Inflammatory macrophage (primary cell): Measurements from ENCODE around the gene DUSP22.

Experiments used
- DNase-seq, 2 donors: peaks; one replicate each; pipeline ENCODE4 v3.0.0-alpha.2; 2020 to 2022

The DUSP22 gene

DNA sequence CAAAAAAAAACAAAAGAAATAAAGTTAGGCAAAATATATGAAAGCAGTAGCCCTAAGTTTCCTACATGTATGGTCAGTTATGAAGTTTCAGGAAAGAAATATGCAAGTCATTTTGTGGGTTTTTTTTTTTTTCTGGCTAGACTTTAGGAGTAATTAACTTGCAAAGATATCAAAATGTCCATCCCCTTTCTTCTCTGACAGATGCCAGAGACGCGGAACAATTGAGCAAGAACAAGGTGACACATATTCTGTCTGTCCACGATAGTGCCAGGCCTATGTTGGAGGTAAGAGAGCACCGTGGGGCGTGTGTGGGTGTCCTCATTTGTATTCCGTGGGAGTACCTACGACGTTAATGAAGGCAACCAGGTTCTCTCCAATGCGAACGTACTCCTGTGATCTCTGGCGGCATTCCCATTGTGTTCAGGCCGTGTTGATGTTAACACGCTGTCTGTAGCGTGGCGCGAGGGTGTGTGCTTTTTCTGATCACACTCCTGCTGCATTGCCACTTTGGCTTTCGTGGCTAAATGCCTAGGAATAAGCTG, 19.5 kb downstream of the DUSP22 start:
- peak in 1 of 2 donors; percentile 30 for DNase-seq

DNA sequence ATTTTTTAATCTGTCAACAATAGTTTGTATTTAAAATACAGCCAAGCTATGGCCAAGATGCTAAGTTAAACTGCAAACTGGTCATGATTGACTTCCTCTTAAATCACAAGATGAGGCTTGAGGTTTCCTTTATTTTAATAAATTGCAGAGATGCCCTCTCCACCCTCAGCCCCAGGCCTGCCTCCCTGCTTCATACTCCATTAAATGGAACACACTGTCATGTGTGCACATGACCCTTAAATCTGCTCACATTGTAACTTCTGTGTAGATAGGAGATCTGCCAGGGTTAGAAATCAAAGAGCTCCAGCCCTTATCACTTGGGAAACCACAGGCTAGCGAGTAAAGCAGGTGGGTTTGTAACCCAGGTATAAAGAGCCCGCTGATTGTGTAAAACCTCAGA, 20.8 kb downstream of the DUSP22 start:
- DNase-seq: peak; percentile 90 to 94

DNA sequence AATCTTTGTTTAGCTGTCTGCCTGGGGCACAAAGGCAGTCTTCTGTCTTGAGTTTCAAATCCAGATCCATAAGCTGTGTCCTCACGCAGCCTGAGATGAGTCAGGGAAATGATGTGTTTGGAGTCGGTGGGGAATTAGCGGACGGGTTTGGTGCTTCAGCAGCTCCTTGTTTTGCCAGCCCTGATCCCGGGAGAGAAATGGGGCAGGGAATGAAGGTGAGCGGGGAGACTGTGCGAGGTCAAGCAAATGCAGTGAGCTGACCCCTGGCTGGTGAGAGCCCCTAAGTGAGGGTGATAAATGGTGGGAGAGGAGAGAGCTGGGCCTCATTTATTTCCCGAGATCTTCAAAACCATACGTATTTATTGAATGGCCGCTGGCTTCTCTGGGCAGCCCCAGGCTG, 21.6 kb downstream of the DUSP22 start:
- no peak for DNase-seq

DNA sequence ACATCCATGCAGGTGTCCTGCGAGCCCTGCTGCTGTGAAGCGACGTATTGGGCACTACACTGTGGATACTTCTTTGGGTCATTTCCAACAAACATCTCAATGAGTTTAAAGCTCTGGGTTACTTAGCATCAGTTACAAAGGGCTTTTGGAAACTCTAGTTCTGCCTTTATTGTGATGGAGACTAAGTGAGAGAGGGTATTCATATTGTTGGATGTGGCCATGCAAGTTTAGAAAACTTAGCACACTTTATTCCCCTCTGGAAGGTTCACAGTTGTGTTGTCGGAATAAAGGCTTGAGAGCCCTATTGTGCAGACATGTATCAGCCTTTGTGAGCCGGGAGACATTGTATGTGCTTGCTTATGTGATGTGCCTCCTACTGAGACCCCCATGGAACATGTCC, 22.1 kb downstream of the DUSP22 start:
- DNase-seq: no peak

DNA sequence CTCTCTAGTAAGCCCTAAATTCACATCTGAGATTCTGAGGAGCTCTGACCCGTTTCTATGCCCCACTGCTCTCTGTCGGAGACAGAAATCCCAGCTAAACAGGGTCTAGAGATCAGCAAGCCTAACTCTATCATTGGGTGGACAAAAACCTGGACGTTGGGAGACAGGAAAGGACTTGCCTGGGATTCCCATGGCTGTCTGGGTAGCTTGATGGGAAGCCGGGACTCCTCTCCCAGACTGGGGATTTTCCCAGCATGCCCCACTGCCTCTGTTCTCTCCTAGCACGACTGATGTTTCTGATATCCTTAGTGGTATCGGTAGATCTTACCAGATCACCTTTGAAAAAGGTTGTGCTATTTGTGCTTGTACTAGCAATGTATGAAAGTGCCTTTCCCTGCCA, 22.9 kb downstream of the DUSP22 start:
- no peak for DNase-seq

DNA sequence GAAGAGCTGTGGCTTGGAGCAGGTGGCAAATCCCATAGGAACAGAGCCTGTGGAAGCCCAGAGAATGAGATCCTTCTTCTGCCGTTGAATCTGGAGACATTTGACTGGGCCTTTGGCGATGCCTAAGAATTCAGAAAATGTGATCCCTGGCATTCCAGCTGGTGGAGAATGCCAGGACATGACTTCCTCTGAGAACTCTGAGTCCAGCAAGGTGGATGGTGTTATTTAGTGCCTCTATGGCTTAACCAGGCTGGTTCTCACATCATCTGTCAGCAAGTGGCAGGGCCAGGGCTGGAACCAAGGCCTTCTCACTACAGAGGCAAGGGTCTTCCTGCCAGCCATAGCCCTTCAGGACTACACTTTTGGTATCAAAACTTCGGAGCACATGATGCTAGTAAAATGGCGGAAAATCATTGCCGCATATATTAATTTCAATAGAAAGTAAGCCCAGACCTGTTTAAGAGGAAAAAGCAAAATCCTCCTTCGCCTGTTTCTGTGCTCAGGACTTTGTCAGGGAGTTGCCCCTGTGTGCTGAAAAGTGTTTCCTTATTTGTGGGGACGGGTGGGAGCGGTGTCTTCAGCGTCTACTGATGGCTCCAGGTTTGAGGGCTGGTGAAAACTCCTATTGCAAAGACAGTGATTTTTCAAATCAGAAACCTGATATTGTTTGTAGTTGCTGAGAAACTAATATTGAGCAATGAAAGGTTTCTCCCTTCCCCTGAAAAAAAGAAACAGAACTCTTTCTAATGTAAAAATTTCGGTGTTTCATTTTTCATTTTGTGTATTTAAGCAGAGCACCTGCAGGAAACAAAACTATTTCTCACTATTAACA, 23.9 kb downstream of the DUSP22 start:
- DNase-seq: no peak

DNA sequence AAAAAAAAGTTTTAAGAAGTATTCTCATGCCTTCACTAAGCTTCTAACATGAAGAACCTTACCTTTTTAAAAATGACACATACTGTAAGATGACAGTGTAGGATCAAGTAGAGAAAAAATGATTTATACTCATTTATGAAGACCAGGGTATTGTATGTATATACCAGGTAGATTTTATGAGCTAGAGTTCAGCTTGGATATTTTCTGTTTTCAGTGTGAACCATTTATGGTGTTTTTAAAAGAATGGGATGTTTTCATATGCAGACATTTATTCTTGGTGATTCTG, 24.4 kb downstream of the DUSP22 start:
- no peak for DNase-seq

DNA sequence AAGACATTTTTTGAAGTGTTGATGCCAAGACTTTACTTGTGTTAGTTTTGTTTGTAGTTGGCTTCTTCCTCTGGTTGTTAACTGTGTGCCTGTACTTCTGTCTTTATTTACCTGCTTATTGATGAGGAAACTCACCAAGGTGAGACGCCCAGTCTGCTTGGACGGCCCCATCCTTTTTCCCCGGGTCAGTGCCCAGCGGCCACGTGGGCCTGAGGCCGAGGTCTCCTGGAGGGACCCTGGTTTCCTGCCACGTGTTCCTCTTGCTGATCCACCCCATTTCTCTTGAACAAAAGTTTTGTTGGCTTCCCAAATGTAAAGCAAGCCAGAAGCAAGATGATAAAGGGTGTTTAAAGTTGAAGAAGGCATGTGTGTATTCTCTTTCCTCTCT, 24.8 kb downstream of the DUSP22 start:
- no peak for DNase-seq

DNA sequence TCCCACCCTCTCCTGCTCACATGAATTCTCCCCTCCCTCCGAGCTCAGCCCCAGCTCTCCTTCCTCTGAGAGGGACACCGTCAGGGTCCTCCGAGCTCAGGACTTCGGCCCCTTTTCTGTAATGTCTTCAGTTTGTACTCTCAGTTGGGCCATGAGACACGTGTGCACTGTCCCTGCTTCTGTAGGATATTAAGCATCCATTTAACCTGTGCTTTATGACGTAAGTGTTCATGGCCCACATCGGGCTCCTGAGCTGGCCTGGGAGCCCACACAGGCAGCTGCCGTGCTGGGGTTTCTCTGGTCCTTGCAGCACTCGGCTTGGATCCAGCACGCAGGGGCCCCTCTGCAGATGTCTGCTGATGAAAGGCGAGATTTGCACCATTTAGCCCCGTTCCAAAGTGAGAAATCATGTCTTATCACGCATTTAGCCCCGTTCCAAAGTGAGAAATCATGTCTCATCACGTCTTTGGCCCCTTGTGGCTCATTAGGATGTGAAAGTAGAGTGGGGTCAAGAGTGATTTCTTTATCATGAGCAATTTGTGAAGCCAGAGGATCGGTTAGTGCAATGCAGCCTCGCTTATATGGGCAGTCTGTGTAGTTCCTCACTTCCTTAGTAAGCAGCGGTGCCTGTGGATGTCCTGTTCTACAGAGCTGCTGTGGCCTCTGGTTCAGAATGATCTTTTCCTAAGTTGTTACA, 25.3 kb downstream of the DUSP22 start:
- DNase-seq: peak; percentile 43 to 54

DNA sequence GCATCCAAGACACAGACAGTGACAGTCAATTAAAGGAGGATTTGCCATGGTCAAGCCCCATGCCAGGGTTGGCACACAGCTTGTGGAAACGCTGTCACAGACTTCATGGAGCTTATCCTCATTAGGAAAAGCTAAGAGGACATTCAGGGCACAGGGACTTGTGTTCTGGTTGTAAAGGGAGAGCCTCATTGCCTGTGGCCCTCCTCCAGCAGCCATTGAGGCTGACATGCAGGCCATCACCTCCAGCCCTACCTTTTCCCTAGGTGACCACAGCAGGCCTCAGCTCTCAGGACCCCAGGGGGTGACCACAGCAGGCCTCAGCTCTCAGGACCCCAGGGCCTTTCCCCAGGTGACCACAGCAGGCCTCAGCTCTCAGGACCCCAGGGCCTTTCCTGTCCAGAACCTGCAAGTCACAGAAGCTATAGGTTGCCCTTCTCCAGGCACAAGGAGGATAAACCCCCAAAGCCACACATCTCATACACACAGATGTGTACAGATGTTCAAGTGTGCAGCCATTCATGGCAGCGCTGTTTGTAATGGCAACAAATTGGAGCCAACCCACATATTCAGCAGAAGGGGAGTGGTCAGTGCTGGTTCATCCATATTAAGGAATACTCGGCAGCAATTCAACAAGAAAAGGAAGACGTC, 26.1 kb downstream of the DUSP22 start:
- no peak for DNase-seq

DNA sequence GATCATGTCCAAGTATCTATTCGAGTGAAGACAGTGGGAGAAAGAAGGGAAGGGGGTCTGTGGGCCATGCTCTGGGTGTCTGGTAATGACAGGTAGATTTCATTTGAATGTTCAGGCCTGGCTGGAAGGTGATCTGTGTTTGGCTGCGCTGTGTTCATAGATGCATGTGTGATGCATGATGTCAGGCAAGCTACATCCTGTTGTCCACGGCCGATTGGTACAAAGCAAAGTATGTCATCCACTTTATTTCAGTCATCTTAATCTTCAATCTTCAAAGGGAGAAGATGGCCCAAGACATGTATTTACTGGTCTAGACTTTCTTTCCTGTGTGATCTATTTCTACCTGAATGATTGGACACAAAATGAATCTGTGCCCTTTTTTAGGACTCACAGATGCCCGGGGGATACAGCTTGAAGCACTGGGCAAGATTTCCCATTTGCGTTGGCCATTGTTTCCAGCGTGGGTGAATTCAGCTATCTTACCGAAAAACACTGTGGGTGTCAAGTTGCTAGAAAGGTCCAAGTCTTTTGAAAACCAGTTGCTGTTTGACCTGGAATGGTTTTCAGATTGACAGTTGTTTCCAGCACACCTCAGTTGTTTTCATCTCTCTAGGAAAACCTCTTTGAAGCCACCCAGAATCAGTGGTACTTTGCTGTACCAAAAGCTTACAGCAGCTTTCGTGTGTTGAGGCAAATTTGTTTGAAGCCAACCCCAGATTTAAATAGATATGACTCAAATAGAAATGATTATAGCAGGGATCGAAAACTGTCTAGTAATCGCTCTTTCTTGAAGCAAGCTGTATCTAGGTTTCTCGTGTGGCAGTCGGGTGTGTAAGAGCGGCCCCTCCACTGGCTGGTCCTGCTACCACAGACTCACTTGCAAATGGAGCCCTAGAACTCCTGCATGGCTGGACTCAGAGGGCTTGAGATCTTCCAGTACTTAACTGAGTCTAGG, 27.2 kb downstream of the DUSP22 start:
- no peak for DNase-seq

DNA sequence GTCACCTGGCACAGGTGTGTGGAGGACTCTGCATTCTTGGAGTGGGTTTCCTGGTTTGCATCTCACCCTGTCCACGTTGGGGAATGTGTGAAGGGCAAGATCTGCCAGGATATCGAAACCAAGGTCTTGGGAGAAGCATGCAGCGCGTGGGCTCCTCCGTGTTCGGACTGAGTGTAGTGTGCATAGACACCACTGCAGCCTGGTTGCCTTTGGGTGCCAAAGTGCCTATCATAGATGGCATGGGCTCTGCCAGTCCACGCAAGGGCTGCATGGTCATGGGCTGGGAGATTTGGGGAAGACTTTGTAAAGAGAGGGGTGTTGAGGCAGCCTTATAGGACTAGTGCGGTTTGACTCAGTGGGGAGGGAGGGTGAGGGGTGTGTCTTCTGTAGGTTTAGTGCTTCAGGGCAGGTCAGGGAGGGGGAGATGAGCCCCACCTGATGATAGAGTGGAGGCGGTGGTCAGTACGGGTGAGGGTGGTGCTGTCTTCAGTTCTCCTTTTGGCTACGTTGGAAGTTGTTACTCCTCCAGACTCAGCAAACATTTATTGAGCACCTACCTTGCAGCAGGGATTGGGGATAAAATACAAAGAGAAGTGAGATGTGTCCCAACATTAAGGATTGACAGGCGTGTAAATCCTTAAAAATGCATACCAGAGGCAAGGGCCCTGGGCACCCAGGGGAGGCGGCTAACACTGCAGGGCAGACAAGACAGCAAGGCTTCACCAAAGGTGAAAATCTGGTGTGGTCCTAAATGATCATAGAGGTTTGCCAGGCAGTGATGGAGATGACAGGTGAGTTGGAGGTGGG, 28.3 kb downstream of the DUSP22 start:
- DNase-seq: no peak

DNA sequence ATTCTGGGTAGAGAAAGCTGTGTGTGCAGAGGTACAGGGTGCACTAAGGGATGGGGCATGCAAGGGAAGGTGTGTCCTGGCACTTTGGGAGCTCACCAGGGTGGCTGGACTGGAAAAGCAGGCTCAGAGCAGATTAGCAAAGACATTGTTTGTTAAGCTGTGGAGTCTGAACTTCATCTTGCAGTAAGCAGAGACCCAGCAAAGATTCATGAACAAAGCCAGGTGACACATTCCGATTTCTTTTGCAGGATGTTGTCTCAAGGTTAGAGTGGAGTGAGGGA, 28.8 kb downstream of the DUSP22 start:
- DNase-seq: no peak

DNA sequence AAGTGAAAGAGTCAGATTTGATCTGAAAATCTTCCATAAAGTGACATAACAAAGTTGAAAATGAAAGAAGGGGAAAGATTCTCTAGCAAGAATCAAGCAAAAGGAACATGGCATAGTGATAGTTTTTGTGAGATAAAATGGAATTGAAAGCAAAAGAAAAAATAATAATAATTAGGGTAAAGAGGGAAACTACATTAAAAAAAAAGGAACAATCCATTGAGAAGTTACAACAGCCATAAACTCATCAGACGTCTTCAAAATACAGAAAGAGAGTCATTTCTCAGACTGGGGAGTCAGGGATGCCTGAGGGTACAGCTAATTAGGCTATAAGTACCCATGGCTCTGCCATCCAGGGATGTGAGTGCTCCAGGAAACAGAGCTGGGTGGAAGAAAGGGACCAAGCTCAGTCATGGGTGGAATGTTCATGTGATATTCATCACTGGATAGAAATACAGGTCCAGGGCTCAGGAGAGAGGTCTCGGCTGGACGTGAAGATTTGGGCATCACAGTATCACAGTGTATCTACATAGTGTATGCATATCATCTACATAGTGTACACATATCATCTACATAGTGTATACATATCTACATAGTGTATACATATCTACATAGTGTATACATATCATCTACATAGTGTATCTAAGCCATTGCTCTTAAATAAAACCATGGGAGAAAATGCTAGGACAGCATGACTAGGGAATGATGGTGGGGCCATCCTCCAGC, 29.4 kb downstream of the DUSP22 start:
- DNase-seq: peak in 1 of 2 donors; percentile 40

DNA sequence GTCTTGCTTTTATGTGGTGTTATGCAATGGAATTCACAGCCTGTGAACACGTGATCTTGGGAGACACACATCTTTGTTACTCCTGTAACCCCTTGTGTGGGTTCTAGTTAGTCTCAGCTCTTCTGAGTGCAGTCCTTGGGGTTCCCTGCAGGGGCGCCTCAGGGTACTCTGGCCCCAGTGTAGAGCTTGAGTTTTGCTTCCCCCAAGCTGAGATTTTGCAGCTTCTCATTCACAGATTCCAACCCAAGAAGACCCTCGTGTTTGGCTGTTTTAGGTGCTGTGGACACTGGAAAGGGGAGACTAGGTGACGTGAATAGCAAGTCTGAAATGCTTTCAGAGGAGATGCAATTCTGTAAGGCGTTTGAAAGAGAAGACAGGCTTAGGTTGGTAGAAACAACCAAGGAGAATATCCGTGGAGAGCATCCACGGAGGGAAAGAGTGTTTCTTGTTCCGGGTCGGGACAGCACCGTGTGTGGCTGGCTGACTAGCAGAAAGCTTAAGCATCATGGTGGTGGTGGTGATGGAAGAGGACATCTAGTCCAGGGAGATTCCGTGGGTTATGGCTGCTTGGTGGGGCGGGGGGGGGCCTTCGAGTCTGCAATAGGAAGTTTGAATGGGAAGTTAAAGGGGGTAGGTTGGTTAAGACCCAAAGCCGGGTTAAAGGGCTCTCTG, 30.1 kb downstream of the DUSP22 start:
- no peak for DNase-seq

DNA sequence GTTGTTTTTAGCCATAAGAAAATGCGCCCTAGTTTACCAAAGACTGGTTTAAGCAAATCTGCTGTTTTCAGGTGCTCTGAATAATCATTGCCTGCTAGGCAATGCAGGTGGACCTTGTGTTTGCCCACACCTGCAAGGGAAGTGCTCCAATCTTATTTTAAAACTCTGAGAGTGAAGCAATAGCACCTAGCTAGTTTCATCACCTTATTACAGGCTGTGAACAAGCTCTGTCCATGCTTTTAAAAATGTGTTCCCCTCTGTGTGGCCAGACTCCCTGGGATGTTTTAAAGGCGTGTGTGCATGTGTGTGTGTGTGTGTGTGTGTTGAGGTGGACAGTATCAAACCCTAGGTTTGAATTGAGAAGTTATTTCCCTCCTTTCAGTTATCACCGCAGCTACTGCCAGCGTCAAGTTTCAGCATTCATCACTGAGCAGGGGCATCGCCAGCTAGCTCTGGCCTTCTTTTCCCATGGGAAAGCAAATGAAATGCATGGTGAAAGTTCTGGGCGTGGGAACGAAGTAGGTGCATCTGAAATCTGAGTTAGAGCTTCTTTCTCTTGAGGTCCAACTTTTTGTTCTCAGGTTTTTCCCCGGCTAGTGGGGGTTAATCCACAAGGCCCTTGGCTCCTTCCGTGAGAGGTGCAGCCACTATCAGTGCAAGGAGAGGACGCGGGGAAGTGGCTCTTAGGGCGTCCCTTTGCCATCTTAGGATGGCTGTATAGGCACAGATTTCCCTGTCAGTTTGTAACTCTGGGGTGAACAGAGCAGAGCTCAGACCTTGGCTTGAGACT, 30.8 kb downstream of the DUSP22 start:
- no peak for DNase-seq

DNA sequence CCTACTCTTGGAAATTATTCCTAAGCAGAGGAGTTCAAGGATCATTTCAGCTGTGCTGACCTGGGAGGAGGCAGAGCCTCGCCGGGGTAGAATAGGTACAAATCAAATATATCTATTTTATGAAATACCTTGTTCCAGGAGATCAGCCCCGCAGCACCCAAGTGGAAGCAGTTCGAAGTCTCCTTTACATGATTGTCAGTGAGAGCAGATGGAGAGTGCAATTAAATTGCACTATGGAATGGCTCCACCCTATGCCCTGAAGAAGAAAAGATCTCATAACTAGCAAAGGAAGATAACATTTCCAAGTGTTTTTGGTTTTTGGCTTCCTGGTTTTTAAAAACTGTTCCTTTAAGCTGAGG, 31.4 kb downstream of the DUSP22 start:
- DNase-seq: no peak

DNA sequence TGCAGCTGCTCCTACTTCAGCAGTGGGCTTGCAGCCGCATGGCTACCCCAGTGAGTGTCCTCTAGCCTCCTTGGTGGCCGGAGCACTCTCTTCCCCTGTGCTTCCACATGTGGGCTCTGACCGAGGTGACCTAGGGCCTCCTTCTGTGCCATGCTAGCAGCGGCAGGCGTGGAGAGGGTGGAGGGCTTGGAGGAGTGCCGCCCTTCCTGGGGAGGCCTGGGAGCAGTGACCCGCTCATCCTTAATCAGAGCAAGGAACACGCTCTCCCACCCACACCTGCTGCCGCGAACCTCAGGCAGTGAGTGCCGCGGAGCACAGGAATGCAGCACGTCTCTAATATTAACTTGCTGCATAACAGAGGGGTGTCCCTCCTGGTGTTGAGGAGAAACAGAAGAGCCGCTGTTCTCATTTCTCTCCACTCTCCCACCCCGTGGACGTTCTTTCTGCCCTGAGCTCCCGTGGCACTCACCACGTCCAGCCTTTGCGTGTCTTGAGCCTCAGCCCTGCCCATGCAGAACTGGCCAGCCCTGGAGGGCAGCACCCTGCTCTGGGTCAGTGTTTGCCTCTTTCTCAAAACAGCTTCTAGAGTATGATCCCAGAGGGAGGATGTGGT, 31.9 kb downstream of the DUSP22 start:
- DNase-seq: no peak

DNA sequence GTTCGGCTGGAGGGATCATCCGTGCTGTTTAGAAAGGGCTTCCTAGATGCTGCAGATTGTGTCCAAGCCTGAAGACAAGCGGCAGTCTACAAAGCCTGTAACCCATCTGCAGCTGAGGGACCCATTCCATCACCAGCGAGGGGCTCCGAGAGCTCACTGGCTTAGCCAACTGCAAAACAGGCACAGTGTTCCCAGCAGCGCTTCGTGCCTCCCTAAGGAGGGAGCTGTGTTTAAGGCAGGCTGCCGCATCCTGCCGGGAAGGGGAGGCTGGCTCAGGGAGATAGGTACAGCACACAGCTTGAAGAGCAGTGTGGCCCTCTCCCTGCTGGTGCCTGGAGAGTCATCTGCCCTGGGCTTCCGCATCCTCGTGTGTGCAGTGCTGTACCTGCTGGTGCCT, 32.4 kb downstream of the DUSP22 start:
- no peak for DNase-seq
